Tibial nerve (tissue), 3 donors: ENCODE measurements around the gene GRAMD1C.

Experiments used
- CTCF ChIP-seq, 5 experiments: fragments of 200-600 bp in 3 of 5; fragments of 450-650 bp in 2 of 5; sonication (generic) in 3 of 5; IDR thresholded peaks; one replicate each; pipeline ENCODE4 v1.5.1; 2016 to 2019; ENCODE audit warnings: antibody characterized with exemption in 5 of 5, mild to moderate bottlenecking in 3 of 5, moderate library complexity in 2 of 5
- POLR2A ChIP-seq, 2 donors: fragments of 450-650 bp; IDR thresholded peaks; one replicate each; pipeline ENCODE4 v1.6.1; 2017; ENCODE audit warnings: antibody characterized with exemption in 2 of 2, mild to moderate bottlenecking in 2 of 2, moderate library complexity in 2 of 2

GRCh38 chr3:113890256-113890900, 51.8 kb downstream of the GRAMD1C start:
- TF ChIP-seq POLR2A (IDR thresholded peaks at IDR 0.05) (no peak), CTCF (IDR thresholded peaks at IDR 0.05) (no peak)
